MCF 10A (cell line): ENCODE data around the gene IGFBP6. TPM values are rescaled to one million over a fixed set of nuclear protein-coding genes. Genes with fewer than 3 reads are reported as not detected.

Experiments
- BruUV-seq: library from RNA; stranded (reverse); fragments of 400-500 nt; replicated peaks from 2 replicates; lab custom pipeline; 2021; lab: Mats Ljungman, UMichigan
- CTCF ChIA-PET: fragments of 300-600 bp; sonication (Branson Sonifier 250); formaldehyde crosslinking; extraction: SDS; loops from one replicate; lab custom pipeline; 2021; ENCODE audit warnings: antibody characterized with exemption, inconsistent platforms; lab: Yijun Ruan, JAX
- POLR2A ChIA-PET: fragments of 300-600, 350-650 bp; sonication (Branson Sonifier 250); formaldehyde crosslinking; extraction: SDS; loops from one replicate; lab custom pipeline; 2020; ENCODE audit warnings: antibody characterized with exemption, inconsistent platforms; lab: Yijun Ruan, JAX
- DNase-seq: peaks from one replicate; pipeline ENCODE4 v3.0.0-alpha.2; 2018; ENCODE audit not compliant: unreplicated experiment
- H3K27ac Mint-ChIP-seq: one replicate; pipeline ENCODE4 v1.8.0; 2022; ENCODE audit warnings: mild to moderate bottlenecking, low read depth, mixed read lengths; ENCODE audit not compliant: unreplicated experiment
- H3K27me3 Mint-ChIP-seq: one replicate; pipeline ENCODE4 v1.8.0; 2022; ENCODE audit warnings: mixed read lengths; ENCODE audit not compliant: insufficient read depth, unreplicated experiment
- H3K36me3 Mint-ChIP-seq: one replicate; pipeline ENCODE4 v1.8.0; 2022; ENCODE audit warnings: mild to moderate bottlenecking, moderate library complexity, mixed read lengths; ENCODE audit not compliant: insufficient read depth, unreplicated experiment
- H3K4me1 Mint-ChIP-seq: one replicate; pipeline ENCODE4 v1.8.0; 2022; ENCODE audit warnings: mixed read lengths; ENCODE audit not compliant: insufficient read depth, unreplicated experiment
- H3K4me3 Mint-ChIP-seq: one replicate; pipeline ENCODE4 v1.8.0; 2022; ENCODE audit warnings: mild to moderate bottlenecking, moderate library complexity, mixed read lengths; ENCODE audit not compliant: unreplicated experiment
- H3K9me3 Mint-ChIP-seq: one replicate; pipeline ENCODE4 v1.8.0; 2022; ENCODE audit warnings: mixed read lengths; ENCODE audit not compliant: unreplicated experiment
- intact Hi-C: fragments of 100-400 bp; cut with micrococcal nuclease; formaldehyde crosslinking; loops from 2 replicates; pipeline ENCODE4 v1.14.1; 2022
- total RNA-seq: library from RNA; stranded (reverse); gene quantifications from 2 replicates; pipeline ENCODE4 v1.2.3, GENCODE V29; 2022
- TF ChIP-seq, protein P1 (sequence below): fragments of 200-600 bp; IDR thresholded peaks from one replicate; pipeline ENCODE4 v1.8.0; 2022; ENCODE audit warnings: antibody characterized with exemption, mild to moderate bottlenecking; ENCODE audit not compliant: unreplicated experiment

IGFBP6 gene
- total RNA-seq, 1 experiment from 2014 or later = 6.4 TPM

DNA sequence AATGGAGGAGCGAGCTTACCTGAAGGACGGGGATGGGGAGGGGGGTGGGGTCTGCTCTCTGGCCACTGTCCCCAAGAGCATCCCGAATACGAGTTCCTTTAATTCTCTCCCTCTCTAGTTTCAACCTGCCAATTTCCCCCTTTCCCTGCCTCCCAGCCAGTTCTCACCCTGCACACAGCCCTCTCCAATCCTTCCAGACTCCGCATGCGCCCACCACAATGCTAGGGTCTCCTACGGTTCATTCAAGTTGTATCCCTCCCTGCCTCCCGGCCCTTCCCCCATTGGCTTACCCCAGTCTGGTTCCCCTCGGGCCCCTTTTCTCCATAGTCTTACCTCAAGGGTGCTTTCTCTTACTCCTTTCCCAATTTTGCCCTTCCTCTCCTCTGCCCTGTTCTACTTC, 708 bp upstream of the IGFBP6 start:
- DNase-seq = no peak
- ChIA-PET POLR2A (interaction anchor here (0.6 to 5.7 kb wide), 8 partner anchors 17 to 753 kb away, joined by 3 to 55 read pairs (median 6); partner anchors contain the start of genes SPRYD3 and TNS2), CTCF (interaction anchor here (0.9 to 14.2 kb wide), 4 partner anchors 11 to 43 kb away, joined by 3 to 267 read pairs (median 30); no protein-coding TSS in a partner anchor)
- H3K4me1 Mint-ChIP-seq = peaks cover 26% of the 10 kb centered on the region
- no peaks in the 10 kb centered on the region for H3K9me3 Mint-ChIP-seq
- H3K4me3 Mint-ChIP-seq = peak overlapping the region; percentile 73
- H3K27me3 Mint-ChIP-seq = no peaks in the 10 kb centered on the region
- peaks cover 7% of the 10 kb centered on the region for H3K36me3 Mint-ChIP-seq
- intact Hi-C loops = no loop called here
- H3K27ac Mint-ChIP-seq = peak overlapping the region; percentile 4
- no TSS peak for BruUV-seq
- TF ChIP-seq, protein P1, sequence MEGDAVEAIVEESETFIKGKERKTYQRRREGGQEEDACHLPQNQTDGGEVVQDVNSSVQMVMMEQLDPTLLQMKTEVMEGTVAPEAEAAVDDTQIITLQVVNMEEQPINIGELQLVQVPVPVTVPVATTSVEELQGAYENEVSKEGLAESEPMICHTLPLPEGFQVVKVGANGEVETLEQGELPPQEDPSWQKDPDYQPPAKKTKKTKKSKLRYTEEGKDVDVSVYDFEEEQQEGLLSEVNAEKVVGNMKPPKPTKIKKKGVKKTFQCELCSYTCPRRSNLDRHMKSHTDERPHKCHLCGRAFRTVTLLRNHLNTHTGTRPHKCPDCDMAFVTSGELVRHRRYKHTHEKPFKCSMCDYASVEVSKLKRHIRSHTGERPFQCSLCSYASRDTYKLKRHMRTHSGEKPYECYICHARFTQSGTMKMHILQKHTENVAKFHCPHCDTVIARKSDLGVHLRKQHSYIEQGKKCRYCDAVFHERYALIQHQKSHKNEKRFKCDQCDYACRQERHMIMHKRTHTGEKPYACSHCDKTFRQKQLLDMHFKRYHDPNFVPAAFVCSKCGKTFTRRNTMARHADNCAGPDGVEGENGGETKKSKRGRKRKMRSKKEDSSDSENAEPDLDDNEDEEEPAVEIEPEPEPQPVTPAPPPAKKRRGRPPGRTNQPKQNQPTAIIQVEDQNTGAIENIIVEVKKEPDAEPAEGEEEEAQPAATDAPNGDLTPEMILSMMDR = no peak

DNA sequence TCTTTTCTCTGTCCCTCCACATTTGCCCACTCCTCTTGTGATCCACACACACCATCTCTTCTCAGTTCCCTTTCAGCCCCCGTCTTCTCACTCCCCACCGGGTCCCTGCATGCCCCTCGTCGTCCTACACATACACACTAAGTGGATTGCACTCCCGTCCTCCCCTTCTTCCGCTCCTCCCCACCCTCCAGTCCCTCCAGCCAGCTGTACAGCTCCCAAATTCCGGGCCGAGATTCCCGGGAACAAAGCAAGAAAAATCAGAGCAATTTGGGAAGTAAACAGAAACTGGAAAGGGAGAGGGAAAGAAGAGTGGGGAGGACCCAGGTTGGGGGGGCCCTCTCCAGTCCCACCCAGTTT, 282 bp upstream of the IGFBP6 start:
- BruUV-seq = no TSS peak
- peak; percentile 29 for DNase-seq
- ChIA-PET POLR2A (interaction anchor here (0.6 to 5.7 kb wide), 9 partner anchors 17 to 754 kb away, joined by 3 to 55 read pairs (median 4); partner anchors contain the start of genes SPRYD3 and TNS2), CTCF (interaction anchor here (0.9 to 14.2 kb wide), 4 partner anchors 11 to 43 kb away, joined by 3 to 267 read pairs (median 30); no protein-coding TSS in a partner anchor)
- TF ChIP-seq, protein P1 = no peak
- Mint-ChIP-seq H3K9me3 (no peaks in the 10 kb centered on the region), H3K4me3 (peak overlapping the region; percentile 73), H3K4me1 (peaks cover 26% of the 10 kb centered on the region), H3K27me3 (no peaks in the 10 kb centered on the region), H3K36me3 (peaks cover 7% of the 10 kb centered on the region), H3K27ac (peak overlapping the region; percentile 4)
- intact Hi-C loops = no loop called here

- TF ChIP-seq, protein P1 = no peak
Observed at GRCh38 chr12:53098354-53098981, 1.0 kb downstream of the IGFBP6 start.

More at GRCh38 chr12:53098354-53098981, 1.0 kb downstream of the IGFBP6 start:
- Mint-ChIP-seq H3K27ac (peak overlapping the region; percentile 76), H3K4me1 (peaks cover 26% of the 10 kb centered on the region), H3K9me3 (no peaks in the 10 kb centered on the region), H3K4me3 (peak overlapping the region; percentile 73), H3K27me3 (no peaks in the 10 kb centered on the region), H3K36me3 (peaks cover 7% of the 10 kb centered on the region)
- intact Hi-C loops = loop anchor here (2.0 kb wide), 1 partner anchor 60 kb away; no protein-coding TSS in a partner anchor
- CTCF ChIA-PET = interaction anchor here (0.6 to 14.2 kb wide), 22 partner anchors 10 to 229 kb away, joined by 3 to 267 read pairs (median 4); partner anchors contain the start of gene SPRYD3
- no TSS peak for BruUV-seq
- DNase-seq = peak; percentile 71
- POLR2A ChIA-PET = interaction anchor here (0.8 to 5.7 kb wide), 11 partner anchors 19 to 83 kb away, joined by 3 to 55 read pairs (median 6); partner anchors contain the start of genes CSAD, SPRYD3, TNS2 and ZNF740
